Neural progenitor cell (in vitro differentiated cells): Measurements from ENCODE around the gene ASB3. TPM values are rescaled to one million over a fixed set of nuclear protein-coding genes. Genes with fewer than 3 reads are reported as not detected.
"Not testable (repeated sequence)": the region's sequence is repeated elsewhere in the genome, so short reads cannot be mapped to it uniquely, and the experiment has no call there.

Experiments
- DNase-seq: peaks from one replicate; pipeline ENCODE4 v3.0.0-alpha.2; 2016; ENCODE audit warnings: low spot score
- H2AFZ ChIP-seq: fragments of 200-600 bp; sonication (generic); replicated peaks from 2 replicates; pipeline ENCODE4 v1.6.1; 2016; ENCODE audit warnings: antibody characterized with exemption
- H3F3A ChIP-seq: fragments of 200-600 bp; sonication (generic); 2 replicates; pipeline ENCODE4 v1.6.1; 2016; ENCODE audit warnings: antibody characterized with exemption, low read depth
- H3K27ac ChIP-seq: fragments of 200-600 bp; sonication (generic); 2 replicates; pipeline ENCODE4 v1.5.1; 2016; ENCODE audit warnings: mild to moderate bottlenecking
- H3K27me3 ChIP-seq: fragments of 200-600 bp; sonication (generic); 2 replicates; pipeline ENCODE4 v1.6.1; 2016; ENCODE audit warnings: mild to moderate bottlenecking, moderate library complexity
- H3K36me3 ChIP-seq: fragments of 200-600 bp; sonication (generic); 2 replicates; pipeline ENCODE4 v1.5.1; 2016
- H3K4me1 ChIP-seq: fragments of 200-600 bp; sonication (generic); 2 replicates; pipeline ENCODE4 v1.6.1; 2016; ENCODE audit warnings: mixed run types
- H3K4me2 ChIP-seq: fragments of 200-600 bp; sonication (generic); 2 replicates; pipeline ENCODE4 v1.6.1; 2016
- H3K4me3 ChIP-seq: fragments of 200-600 bp; sonication (generic); 2 replicates; pipeline ENCODE4 v1.5.1; 2016
- H3K79me2 ChIP-seq: fragments of 200-600 bp; sonication (generic); 2 replicates; pipeline ENCODE4 v1.6.1; 2016; ENCODE audit warnings: low read depth
- H3K9ac ChIP-seq: fragments of 200-600 bp; sonication (generic); 2 replicates; pipeline ENCODE4 v1.6.1; 2016
- H3K9me3 ChIP-seq: fragments of 200-600 bp; sonication (generic); 2 replicates; pipeline ENCODE4 v1.5.1; 2016; ENCODE audit warnings: low read depth
- H4K20me1 ChIP-seq: fragments of 200-600 bp; sonication (generic); 2 replicates; pipeline ENCODE4 v1.6.1; 2016; ENCODE audit warnings: low read depth
- H3K27ac Mint-ChIP-seq: 3 replicates; pipeline ENCODE4 v1.8.0; 2021; ENCODE audit warnings: mixed read lengths
- H3K27me3 Mint-ChIP-seq: 2 replicates; pipeline ENCODE4 v1.8.0; 2022; ENCODE audit warnings: low read depth, mild to moderate bottlenecking, inconsistent platforms, moderate library complexity, mixed read lengths; ENCODE audit not compliant: insufficient read depth
- H3K36me3 Mint-ChIP-seq: 3 replicates; pipeline ENCODE4 v1.8.0; 2021; ENCODE audit warnings: mixed read lengths
- H3K4me1 Mint-ChIP-seq: 3 replicates; pipeline ENCODE4 v1.8.0; 2021; ENCODE audit warnings: mixed read lengths
- H3K4me3 Mint-ChIP-seq: 3 replicates; pipeline ENCODE4 v1.8.0; 2021; ENCODE audit warnings: mild to moderate bottlenecking, moderate library complexity, mixed read lengths
- H3K9me3 Mint-ChIP-seq: 3 replicates; pipeline ENCODE4 v1.8.0; 2020; ENCODE audit warnings: mixed read lengths
- EZH2 ChIP-seq: fragments of 200-600 bp; sonication (generic); IDR thresholded peaks from 2 replicates; pipeline ENCODE4 v1.6.1; 2017; ENCODE audit warnings: antibody characterized with exemption, mild to moderate bottlenecking, moderate library complexity
- EZH2phosphoT487 ChIP-seq: fragments of 200-600 bp; sonication (generic); IDR thresholded peaks from 2 replicates; pipeline ENCODE4 v1.6.1; 2017; ENCODE audit warnings: antibody characterized with exemption
- total RNA-seq: library from RNA; depleted of rRNA; stranded (reverse); fragments of >200 nt; gene quantifications from 2 replicates; pipeline ENCODE4 v1.2.3, GENCODE V29; 2015; ENCODE audit warnings: low replicate concordance
- TF ChIP-seq, protein P1 (sequence below): fragments of 200-600 bp; sonication (generic); IDR thresholded peaks from 2 replicates; pipeline ENCODE4 v1.5.1; 2017; ENCODE audit warnings: antibody characterized with exemption, mild to moderate bottlenecking

Gene ASB3
- total RNA-seq, 1 donor from 2014 or later, result 71.9 TPM

GRCh38 chr2:53727921-53728320 lies 58.8 kb downstream of the ASB3 start:
- no peaks in the 10 kb centered on the region for H3K9me3 Mint-ChIP-seq
- Histone ChIP-seq H3F3A (no peaks in the 10 kb centered on the region), H3K4me2 (no peak overlapping the region), H3K27me3 (no peaks in the 10 kb centered on the region), H3K9me3 (no peaks in the 10 kb centered on the region), H3K36me3 (peaks cover 3% of the 10 kb centered on the region), H3K4me1 (no peaks in the 10 kb centered on the region), H3K79me2 (no peaks in the 10 kb centered on the region), H4K20me1 (no peaks in the 10 kb centered on the region), H2AFZ (no peak overlapping the region), H3K4me3 (no peak overlapping the region), H3K9ac (no peak overlapping the region), H3K27ac (no peak overlapping the region)
- DNase-seq, result no peak
- no peak overlapping the region for H3K27ac Mint-ChIP-seq
- no peak overlapping the region for H3K4me3 Mint-ChIP-seq
- peaks cover 4% of the 10 kb centered on the region for H3K4me1 Mint-ChIP-seq
- peaks cover 43% of the 10 kb centered on the region for H3K36me3 Mint-ChIP-seq
- TF ChIP-seq EZH2phosphoT487, result no peak
- TF ChIP-seq, protein P1, sequence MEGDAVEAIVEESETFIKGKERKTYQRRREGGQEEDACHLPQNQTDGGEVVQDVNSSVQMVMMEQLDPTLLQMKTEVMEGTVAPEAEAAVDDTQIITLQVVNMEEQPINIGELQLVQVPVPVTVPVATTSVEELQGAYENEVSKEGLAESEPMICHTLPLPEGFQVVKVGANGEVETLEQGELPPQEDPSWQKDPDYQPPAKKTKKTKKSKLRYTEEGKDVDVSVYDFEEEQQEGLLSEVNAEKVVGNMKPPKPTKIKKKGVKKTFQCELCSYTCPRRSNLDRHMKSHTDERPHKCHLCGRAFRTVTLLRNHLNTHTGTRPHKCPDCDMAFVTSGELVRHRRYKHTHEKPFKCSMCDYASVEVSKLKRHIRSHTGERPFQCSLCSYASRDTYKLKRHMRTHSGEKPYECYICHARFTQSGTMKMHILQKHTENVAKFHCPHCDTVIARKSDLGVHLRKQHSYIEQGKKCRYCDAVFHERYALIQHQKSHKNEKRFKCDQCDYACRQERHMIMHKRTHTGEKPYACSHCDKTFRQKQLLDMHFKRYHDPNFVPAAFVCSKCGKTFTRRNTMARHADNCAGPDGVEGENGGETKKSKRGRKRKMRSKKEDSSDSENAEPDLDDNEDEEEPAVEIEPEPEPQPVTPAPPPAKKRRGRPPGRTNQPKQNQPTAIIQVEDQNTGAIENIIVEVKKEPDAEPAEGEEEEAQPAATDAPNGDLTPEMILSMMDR, result no peak
- no peak for TF ChIP-seq EZH2
- no peaks in the 10 kb centered on the region for H3K27me3 Mint-ChIP-seq

DNA sequence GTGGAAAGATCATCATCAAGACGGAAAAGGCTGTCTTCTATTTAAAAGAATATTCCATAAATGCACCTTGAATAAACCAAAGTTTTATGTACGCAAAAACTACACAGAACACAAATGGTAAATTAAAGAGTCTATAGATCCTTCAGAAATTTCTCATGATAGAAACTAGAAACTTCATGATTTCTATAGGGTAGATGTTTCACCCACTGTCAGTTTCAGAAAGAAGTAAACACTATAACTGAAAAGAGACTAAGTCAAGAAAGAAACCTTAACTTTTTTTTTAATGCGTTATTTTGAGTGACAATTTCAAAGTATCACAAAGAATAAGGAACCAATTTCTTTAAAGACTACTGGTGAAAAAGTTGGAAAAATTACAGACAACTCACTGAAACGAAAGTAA lies 61.1 kb downstream of the ASB3 start:
- H3K36me3 ChIP-seq, result peaks cover 3% of the 10 kb centered on the region
- TF ChIP-seq, protein P1, result no peak
- TF ChIP-seq EZH2 (no peak), EZH2phosphoT487 (no peak)
- no peak overlapping the region for H3K4me3 Mint-ChIP-seq
- H4K20me1 ChIP-seq, result no peaks in the 10 kb centered on the region
- no peaks in the 10 kb centered on the region for H3K27me3 ChIP-seq
- H3K27ac Mint-ChIP-seq, result no peak overlapping the region
- H3K4me2 ChIP-seq, result no peak overlapping the region
- H3K36me3 Mint-ChIP-seq, result peaks cover 56% of the 10 kb centered on the region
- DNase-seq, result no peak
- no peaks in the 10 kb centered on the region for H3F3A ChIP-seq
- no peak overlapping the region for H3K27ac ChIP-seq
- no peaks in the 10 kb centered on the region for H3K4me1 ChIP-seq
- H3K4me1 Mint-ChIP-seq, result peaks cover 4% of the 10 kb centered on the region
- H3K4me3 ChIP-seq, result no peak overlapping the region
- H3K9me3 Mint-ChIP-seq, result peaks cover 2% of the 10 kb centered on the region
- H3K79me2 ChIP-seq, result peaks cover 19% of the 10 kb centered on the region
- no peak overlapping the region for H3K9ac ChIP-seq
- H3K27me3 Mint-ChIP-seq, result no peaks in the 10 kb centered on the region
- no peak overlapping the region for H2AFZ ChIP-seq
- no peaks in the 10 kb centered on the region for H3K9me3 ChIP-seq

- Mint-ChIP-seq H3K27ac (no peak overlapping the region), H3K27me3 (no peaks in the 10 kb centered on the region), H3K36me3 (peaks cover 54% of the 10 kb centered on the region), H3K9me3 (peaks cover 9% of the 10 kb centered on the region), H3K4me1 (peaks cover 4% of the 10 kb centered on the region), H3K4me3 (no peak overlapping the region)
- no peaks in the 10 kb centered on the region for H3F3A ChIP-seq
- DNase-seq, result no peak
- peaks cover 22% of the 10 kb centered on the region for H3K79me2 ChIP-seq
- TF ChIP-seq, protein P1, result no peak
- TF ChIP-seq EZH2 (no peak), EZH2phosphoT487 (no peak)
- no peaks in the 10 kb centered on the region for H4K20me1 ChIP-seq
- H3K9ac ChIP-seq, result no peak overlapping the region
- no peaks in the 10 kb centered on the region for H3K27me3 ChIP-seq
- H3K36me3 ChIP-seq, result peaks cover 3% of the 10 kb centered on the region
- H3K4me2 ChIP-seq, result no peak overlapping the region
- H3K9me3 ChIP-seq, result no peaks in the 10 kb centered on the region
- no peak overlapping the region for H2AFZ ChIP-seq
- no peak overlapping the region for H3K4me3 ChIP-seq
- no peaks in the 10 kb centered on the region for H3K4me1 ChIP-seq
- no peak overlapping the region for H3K27ac ChIP-seq
These were observed 62.2 kb downstream of the ASB3 start for GRCh38 chr2:53724536-53724935.

DNA sequence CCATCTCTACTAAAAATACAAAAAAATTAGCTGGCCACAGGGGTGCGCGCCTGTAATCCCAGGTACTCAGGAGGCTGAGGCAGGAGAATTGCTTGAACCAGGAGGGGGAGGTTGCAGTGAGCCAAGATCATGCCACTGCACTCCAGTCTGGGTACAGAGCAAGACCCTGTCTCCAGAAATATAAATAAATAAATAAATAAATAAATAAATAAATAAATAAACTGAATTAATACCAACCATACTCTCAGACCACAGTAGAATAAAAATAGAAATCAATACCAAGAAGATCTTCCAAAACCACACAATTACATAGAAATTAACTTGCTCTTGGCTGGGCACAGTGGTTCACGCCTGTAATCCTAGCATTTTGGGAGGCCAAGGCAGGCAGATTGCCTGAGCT lies 65.8 kb downstream of the ASB3 start:
- not testable (repeated sequence) for H3K9me3 ChIP-seq, H2AFZ ChIP-seq, H3K27ac ChIP-seq, H3K4me1 Mint-ChIP-seq, H3K4me2 ChIP-seq, H3K27me3 Mint-ChIP-seq, H4K20me1 ChIP-seq, H3K36me3 ChIP-seq, H3K4me3 Mint-ChIP-seq, H3K27ac Mint-ChIP-seq, H3K9ac ChIP-seq, H3F3A ChIP-seq, DNase-seq, H3K4me1 ChIP-seq, H3K4me3 ChIP-seq, H3K27me3 ChIP-seq
- H3K79me2 ChIP-seq, result peaks cover 28% of the 10 kb centered on the region
- Mint-ChIP-seq H3K36me3 (peaks cover 59% of the 10 kb centered on the region), H3K9me3 (peaks cover 21% of the 10 kb centered on the region)
